Testis (tissue), 2 donors: Measurements from ENCODE around the gene METTL17.

Source experiments
- POLR2A ChIP-seq: fragments of 450-650 bp; IDR thresholded peaks from one replicate; pipeline ENCODE4 v1.6.1; 2017; ENCODE audit warnings: antibody characterized with exemption, mild to moderate bottlenecking, moderate library complexity
- TF ChIP-seq, protein P1 (sequence below), 3 experiments: fragments of 450-650 bp in 2 of 3; fragments of 200-600 bp in 1 of 3; sonication (generic) in 1 of 3; IDR thresholded peaks; one replicate each; pipeline ENCODE4 v1.5.1; 2016 to 2019; ENCODE audit warnings: antibody characterized with exemption in 3 of 3, mild to moderate bottlenecking in 2 of 3, moderate library complexity in 1 of 3

GRCh38 chr14:20976291-20976690 lies 13.5 kb upstream of the METTL17 start:
- TF ChIP-seq, protein P1, sequence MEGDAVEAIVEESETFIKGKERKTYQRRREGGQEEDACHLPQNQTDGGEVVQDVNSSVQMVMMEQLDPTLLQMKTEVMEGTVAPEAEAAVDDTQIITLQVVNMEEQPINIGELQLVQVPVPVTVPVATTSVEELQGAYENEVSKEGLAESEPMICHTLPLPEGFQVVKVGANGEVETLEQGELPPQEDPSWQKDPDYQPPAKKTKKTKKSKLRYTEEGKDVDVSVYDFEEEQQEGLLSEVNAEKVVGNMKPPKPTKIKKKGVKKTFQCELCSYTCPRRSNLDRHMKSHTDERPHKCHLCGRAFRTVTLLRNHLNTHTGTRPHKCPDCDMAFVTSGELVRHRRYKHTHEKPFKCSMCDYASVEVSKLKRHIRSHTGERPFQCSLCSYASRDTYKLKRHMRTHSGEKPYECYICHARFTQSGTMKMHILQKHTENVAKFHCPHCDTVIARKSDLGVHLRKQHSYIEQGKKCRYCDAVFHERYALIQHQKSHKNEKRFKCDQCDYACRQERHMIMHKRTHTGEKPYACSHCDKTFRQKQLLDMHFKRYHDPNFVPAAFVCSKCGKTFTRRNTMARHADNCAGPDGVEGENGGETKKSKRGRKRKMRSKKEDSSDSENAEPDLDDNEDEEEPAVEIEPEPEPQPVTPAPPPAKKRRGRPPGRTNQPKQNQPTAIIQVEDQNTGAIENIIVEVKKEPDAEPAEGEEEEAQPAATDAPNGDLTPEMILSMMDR (IDR thresholded peaks at IDR 0.05) = no peak
- no peak for TF ChIP-seq POLR2A
